Activated naive CD8-positive, alpha-beta T cell (primary cell): ENCODE results near the gene TKTL1.
A peak's percentile ranks its signal among the peaks of the same experiment; 100 is the strongest.

Experiments used
- H3K27ac Mint-ChIP-seq: one replicate; pipeline ENCODE4 v1.8.0; 2021; ENCODE audit warnings: mixed read lengths
- H3K27me3 Mint-ChIP-seq: one replicate; pipeline ENCODE4 v1.8.0; 2021; ENCODE audit warnings: mixed read lengths
- H3K36me3 Mint-ChIP-seq: one replicate; pipeline ENCODE4 v1.8.0; 2021; ENCODE audit warnings: mixed read lengths
- H3K4me1 Mint-ChIP-seq: one replicate; pipeline ENCODE4 v1.8.0; 2021; ENCODE audit warnings: low read depth, mixed read lengths
- H3K4me3 Mint-ChIP-seq: one replicate; pipeline ENCODE4 v1.8.0; 2021; ENCODE audit warnings: mild to moderate bottlenecking, mixed read lengths
- H3K9me3 Mint-ChIP-seq: one replicate; pipeline ENCODE4 v1.8.0; 2021; ENCODE audit warnings: low read depth, mixed read lengths

TKTL1 gene

DNA sequence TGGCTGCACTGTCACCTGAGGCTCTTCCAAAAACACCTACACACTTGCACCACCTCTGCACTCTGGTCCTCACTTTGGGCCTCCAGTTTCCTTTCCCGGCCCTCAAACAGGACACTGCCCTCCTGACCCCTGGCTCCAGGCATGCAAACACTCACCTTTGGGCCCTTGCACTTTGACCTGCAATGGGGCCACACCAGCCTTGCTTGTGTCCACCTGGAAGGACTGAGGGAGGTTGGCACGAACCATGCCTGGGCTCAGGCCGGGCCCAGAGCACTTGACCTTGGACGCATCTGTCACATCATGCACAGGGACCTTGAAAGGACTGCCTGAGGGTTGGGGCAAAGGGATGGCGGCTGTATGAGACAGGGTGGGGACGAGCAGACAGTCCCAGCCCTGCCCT lies 63.2 kb downstream of the TKTL1 start:
- Mint-ChIP-seq H3K36me3 (no peaks in the 10 kb centered on the region), H3K27ac (peak overlapping the region; percentile 50), H3K4me3 (no peak overlapping the region), H3K9me3 (no peaks in the 10 kb centered on the region), H3K27me3 (no peaks in the 10 kb centered on the region), H3K4me1 (peaks cover 15% of the 10 kb centered on the region)

DNA sequence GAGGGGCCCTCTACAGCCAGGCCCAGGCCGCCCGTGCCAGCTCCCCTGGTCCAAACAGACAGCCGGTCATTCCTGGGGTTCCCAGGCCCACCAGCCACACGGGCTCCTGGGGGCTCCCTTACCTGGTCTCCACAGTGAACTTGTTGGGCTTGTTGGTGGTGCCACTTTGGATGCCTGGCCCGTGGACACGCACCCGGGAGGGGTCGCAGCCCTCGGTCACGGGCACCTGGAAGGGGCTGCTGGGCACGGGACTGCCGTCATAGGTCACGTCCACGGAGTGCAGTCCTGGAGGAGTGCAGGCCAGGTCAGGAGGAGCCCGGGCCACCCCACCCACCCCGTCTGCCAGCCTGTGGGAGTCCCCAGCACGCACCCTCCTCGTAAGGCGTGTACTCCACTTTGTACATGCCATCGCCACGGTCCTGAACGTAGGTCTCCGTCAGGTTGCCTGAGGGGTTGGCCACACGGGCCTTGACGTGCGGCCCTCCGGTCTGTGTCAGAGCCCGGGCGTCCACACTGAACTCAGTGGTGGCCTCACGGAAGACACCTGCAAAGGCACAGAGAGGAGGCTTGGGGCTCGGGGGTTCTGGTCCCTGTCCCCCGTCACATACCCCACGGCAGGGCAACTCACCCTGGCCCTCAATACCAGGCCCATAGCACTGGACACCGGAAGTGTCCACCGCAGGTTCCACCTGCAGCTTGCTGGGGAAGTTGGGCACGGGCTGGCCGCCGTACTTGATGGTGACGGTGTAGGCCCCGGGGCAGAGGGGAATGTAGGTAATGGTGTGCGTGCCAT lies 64.0 kb downstream of the TKTL1 start:
- no peak overlapping the region for H3K27ac Mint-ChIP-seq
- peaks cover 12% of the 10 kb centered on the region for H3K4me1 Mint-ChIP-seq
- no peak overlapping the region for H3K4me3 Mint-ChIP-seq
- H3K27me3 Mint-ChIP-seq = no peaks in the 10 kb centered on the region
- H3K9me3 Mint-ChIP-seq = no peaks in the 10 kb centered on the region
- no peaks in the 10 kb centered on the region for H3K36me3 Mint-ChIP-seq

DNA sequence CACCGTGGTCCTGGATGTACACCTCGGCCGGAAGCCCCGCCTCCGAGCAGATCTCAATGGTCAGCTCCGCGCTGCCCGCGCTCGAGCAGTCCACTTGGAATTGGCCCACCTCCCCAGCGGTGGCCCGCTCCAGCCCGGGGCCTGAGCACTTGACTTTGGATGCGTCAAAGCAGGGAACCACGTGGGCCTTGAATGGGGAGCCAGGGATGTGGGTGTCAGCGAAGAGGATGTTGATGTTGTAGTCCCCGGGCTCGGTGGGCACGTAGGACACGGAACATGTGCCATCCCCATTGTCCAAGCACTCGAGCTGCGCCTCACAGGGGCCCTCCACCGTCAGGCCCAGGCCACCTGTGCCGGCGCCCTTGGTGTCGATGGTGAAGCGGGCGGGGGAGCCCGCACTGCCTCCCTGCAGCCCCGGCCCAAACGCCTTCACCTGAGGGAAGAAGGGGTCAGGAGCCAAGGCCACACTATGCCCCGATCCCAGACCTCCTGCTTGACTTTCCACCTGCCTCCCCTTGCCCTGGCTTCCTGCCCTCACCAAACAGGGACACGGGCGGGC lies 64.6 kb downstream of the TKTL1 start:
- Mint-ChIP-seq H3K4me1 (peaks cover 12% of the 10 kb centered on the region), H3K27ac (no peak overlapping the region), H3K36me3 (no peaks in the 10 kb centered on the region), H3K9me3 (no peaks in the 10 kb centered on the region), H3K4me3 (no peak overlapping the region), H3K27me3 (no peaks in the 10 kb centered on the region)

DNA sequence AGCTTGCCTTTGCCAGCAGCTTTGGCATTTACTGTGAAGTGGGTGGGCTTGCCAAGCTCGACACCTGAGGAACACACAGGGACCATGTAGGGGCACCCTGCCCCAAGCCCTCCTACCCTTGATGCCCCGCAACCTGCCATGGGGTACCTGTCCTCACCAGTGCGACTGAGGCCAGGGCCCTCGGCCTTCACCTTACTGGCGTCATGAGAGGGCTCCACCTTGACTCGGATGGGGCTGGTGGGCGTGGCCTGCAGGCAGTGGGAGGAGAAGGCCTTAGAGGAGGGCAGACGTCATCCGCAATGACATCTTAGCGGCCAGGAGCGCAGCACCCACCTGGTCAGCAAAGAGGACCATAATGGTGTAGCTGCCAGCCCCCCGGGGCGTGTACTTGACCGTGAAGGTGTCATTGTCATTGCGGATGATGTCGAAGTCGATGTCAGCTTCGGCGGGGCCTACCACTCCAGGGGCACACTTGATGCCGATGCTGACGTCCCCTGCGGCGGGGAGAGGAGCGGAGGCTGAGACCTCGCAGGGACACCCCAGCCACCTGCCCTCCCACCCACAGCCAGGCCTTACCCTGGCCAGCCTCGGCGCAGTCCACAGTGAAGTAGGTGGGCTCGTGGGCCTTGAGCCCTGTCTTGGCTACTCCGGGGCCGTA lies 66.6 kb downstream of the TKTL1 start:
- no peak overlapping the region for H3K27ac Mint-ChIP-seq
- no peaks in the 10 kb centered on the region for H3K9me3 Mint-ChIP-seq
- peaks cover 7% of the 10 kb centered on the region for H3K4me1 Mint-ChIP-seq
- no peak overlapping the region for H3K4me3 Mint-ChIP-seq
- H3K36me3 Mint-ChIP-seq = no peaks in the 10 kb centered on the region
- H3K27me3 Mint-ChIP-seq = no peaks in the 10 kb centered on the region

DNA sequence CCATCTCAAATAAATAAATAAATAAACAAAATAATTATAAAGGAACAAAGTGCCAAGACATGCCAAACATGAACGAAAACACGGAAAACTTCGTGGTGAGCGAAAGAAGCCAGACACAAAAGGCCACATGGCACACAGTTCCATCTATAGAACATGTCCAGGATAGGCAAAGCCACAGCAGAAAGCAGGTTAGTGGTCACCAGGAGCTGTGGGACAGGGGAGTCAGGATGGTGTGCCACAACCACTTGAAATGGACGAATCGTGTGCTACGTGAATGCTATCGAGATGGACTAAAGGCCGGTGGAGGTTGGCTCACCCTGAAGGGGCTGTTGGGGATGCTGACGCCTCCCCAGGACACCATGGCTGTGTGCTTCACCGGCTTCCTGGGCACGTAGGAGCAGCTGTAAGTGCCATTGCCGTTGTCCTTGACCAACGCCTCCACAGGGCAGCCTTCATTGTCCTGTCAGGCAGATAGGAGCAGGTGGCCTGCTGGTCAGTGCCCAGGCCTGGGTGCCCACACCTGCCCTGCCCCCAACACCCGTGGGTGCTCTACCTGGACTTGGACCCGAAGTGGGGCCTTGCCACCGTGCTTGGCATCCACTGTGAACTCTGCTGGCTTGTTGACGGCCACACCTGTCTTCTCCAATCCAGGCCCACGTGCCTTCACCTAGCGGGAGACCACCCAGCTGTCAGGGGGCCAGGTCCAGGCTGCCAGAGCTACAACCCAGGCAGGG lies 68.3 kb downstream of the TKTL1 start:
- Mint-ChIP-seq H3K36me3 (no peaks in the 10 kb centered on the region), H3K9me3 (no peaks in the 10 kb centered on the region), H3K4me1 (peaks cover 10% of the 10 kb centered on the region), H3K27me3 (no peaks in the 10 kb centered on the region), H3K4me3 (no peak overlapping the region), H3K27ac (no peak overlapping the region)

DNA sequence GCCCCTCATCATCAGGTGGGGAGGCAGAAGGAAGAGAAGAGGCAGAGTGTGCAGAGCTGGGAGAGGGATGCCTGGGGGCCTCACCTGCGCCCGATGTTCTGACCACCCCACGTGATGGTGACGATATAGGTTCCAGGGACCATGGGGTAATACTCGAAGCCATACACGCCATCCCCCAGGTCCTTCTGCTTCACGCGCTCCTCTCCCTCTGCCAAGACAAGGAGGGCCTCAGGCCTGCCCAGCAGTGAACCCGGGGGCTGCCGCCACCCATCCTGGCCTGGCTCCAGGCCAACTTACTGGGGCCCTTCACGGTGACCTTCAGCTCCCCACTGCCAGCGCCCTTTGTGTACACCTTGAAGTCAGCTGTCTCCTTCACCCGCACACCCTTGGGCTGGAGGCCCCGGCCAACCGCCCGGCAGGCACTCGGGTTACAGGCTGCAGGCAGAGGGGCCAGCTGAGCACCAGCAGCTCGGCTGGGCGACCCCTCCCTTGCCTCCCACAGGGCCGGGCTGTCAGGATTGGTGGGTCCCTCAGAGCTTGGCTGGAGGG lies 69.5 kb downstream of the TKTL1 start:
- Mint-ChIP-seq H3K4me1 (peaks cover 10% of the 10 kb centered on the region), H3K36me3 (no peaks in the 10 kb centered on the region), H3K27ac (no peak overlapping the region), H3K9me3 (no peaks in the 10 kb centered on the region), H3K4me3 (no peak overlapping the region), H3K27me3 (no peaks in the 10 kb centered on the region)

DNA sequence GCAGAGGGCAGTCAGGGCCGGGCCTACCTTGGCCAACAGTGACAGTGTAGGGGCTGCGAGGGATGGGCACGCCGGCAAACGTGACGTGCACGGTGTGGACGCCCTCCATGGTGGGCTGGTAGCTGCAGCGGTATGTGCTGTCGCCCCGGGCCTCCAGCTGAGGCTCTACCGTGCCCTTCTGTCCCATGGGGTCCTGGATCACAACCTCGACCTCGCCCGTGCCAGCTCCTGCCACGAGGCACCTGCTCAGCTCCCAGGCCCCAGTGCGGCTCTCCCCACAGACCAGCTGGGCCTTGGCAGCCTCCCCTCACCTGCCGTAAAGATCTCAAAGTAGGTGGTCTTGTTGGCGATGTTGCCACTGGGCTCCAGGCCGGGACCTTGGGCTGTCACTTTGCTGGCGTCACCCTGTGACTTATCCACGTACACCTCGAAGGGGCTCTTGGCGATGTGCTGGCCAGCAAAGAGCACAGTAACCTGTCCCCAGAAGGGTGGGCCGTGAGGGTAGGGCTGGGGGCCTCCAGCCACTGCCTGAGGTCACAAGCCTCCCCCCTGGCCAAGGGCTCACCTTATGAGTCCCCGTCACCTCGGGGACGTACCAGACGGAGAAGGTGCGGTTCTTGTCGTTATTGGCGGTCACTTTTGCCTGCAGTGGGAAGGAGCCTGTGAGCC lies 70.5 kb downstream of the TKTL1 start:
- H3K4me1 Mint-ChIP-seq = peaks cover 10% of the 10 kb centered on the region
- H3K4me3 Mint-ChIP-seq = no peak overlapping the region
- H3K9me3 Mint-ChIP-seq = no peaks in the 10 kb centered on the region
- H3K27me3 Mint-ChIP-seq = no peaks in the 10 kb centered on the region
- no peaks in the 10 kb centered on the region for H3K36me3 Mint-ChIP-seq
- H3K27ac Mint-ChIP-seq = no peak overlapping the region

DNA sequence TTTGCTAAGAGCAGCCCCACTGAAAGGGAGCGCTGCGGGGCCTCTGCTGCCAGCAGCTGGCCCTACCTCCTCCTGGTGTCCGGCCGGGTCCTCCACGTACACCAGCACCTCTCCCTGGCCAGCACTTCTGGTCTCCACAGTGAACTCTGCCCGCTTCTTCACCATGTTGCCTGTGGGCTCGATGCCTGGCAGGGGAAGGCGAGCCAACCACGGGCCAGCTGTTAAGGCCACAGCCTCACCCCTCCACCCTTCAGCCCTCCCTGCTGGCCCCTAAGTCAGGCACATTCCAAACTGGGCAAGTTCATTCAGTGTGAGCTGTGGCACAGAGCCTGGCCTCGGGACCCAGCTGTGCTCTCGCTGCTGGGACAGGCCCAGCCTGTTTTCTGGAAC lies 71.1 kb downstream of the TKTL1 start:
- Mint-ChIP-seq H3K9me3 (no peaks in the 10 kb centered on the region), H3K4me1 (peaks cover 10% of the 10 kb centered on the region), H3K36me3 (no peaks in the 10 kb centered on the region), H3K4me3 (no peak overlapping the region), H3K27ac (no peak overlapping the region), H3K27me3 (no peaks in the 10 kb centered on the region)

DNA sequence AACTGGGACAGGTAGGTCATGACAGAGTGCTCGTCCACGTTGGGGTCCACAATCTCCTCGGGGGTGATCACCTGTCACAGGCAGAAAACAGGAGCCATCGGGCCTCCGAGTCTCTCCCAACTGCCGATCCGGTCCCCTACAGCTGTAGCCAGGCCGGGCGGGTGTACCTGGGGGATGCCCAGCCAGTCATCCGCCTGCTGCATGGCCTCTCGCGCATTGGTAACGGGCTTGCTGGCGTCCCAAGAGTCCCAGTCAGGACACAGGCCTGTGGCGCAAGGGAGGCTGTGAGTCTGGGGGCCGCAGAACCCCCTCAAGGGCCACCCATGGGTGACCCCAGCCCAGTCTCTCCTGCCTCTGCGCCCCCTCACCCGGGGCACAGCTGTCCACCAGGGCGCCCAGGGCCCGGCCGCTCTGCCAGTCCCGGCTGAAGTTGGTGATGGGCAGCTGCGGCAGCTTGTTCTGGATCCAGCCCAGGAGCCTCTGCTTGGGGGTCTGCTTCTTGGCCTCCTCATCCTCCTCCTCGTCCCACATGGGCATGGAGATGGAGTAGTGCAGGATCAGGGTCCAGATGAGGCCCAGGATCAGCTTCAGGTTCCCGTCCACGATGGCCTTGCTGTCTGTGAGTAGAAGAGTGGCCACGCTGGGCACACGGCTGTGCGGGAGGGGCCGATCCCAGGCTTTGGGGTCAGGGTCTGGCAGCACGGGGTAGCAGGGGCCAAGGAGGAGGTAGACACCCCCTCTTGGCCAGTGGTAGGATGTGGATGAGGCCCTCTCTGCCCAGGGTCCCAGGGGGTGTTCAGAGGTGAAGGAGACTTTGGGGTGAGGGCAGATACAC lies 72.1 kb downstream of the TKTL1 start:
- Mint-ChIP-seq H3K9me3 (no peaks in the 10 kb centered on the region), H3K27ac (peak overlapping the region; percentile 86), H3K27me3 (no peaks in the 10 kb centered on the region), H3K4me1 (peaks cover 14% of the 10 kb centered on the region), H3K36me3 (no peaks in the 10 kb centered on the region), H3K4me3 (peak overlapping the region; percentile 76)

DNA sequence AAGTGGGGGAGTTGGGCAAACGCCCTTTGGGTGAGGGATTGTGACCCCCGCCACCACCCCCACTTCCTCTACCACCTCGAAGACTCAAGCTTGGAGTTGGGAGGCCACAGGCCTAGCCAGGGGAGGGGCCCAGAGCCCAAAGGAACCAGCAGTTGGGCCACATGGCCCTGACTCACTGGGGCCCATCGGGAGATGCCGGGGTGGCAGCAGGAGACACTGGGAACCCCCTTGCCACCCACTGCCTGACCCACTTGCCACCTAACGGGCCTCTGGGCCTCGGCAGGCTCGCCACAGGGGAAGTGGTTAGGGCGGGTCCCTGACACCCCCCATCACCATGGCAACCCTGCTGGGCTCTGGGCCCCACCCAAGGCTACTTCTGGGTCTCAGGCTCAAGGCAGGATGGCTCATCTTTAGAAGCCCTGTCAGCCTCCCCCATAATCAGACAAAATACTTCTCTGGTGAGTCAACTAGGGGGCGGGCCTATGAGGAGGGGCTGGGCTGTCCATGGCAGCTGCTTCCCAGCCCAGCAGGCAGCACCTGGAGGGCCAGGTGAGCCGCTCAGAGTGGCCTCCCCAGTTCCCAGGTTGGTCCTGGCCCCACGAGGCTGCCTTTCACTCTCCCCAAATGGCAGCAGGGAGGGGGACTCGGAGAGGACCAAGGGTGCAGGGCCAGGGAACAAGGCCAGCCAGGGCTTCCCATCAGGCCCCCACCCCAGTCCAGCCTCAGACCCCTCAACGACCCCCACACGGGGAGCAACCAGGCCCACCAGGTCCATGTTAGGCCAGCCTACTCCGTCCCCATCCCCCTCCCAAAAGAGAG lies 73.2 kb downstream of the TKTL1 start:
- H3K27me3 Mint-ChIP-seq = no peaks in the 10 kb centered on the region
- no peaks in the 10 kb centered on the region for H3K9me3 Mint-ChIP-seq
- H3K4me1 Mint-ChIP-seq = peaks cover 18% of the 10 kb centered on the region
- peak overlapping the region; percentile 86 for H3K27ac Mint-ChIP-seq
- peak overlapping the region; percentile 76 for H3K4me3 Mint-ChIP-seq
- no peaks in the 10 kb centered on the region for H3K36me3 Mint-ChIP-seq

DNA sequence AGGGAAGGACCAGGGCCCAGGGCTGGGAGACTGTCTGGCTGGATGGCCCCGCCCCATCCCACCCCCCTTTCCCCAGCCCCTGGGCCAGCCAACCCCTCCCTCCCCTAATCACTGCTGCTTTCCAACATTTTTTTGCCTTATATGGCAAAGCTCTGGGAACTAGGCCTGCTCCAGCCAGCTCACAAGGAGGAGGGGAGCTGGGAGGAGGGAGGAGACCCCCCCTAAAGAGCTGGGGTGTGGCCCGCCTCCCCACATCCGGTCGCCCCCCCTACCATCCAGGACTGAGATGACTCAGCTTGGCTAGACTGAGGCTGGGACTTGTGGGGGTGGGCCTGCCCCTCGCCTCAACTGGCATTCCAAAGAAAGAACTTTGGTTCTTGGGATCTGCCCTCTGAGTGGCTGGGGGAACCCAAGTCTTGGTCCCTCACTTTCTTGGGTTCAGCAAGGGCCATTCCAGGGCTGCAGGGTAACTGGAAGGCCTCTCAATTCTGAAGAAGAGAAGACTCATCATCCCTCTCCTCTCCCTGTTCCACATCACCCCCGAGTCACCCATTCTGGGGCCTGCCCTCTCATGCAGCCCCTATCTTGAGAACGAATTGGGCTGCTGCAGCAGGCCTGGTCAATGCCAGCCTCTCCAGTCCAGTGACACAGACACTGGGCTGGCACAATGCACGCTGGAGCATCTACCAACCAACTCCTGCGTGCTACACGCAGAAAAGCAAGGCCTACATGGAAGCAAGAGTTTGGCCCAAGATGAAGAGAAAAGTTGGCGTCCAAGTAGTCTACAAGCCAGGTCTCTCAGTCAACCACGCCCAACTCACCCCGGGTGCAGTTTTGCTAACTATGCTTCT lies 74.1 kb downstream of the TKTL1 start:
- H3K27ac Mint-ChIP-seq = peak overlapping the region; percentile 95
- H3K9me3 Mint-ChIP-seq = no peaks in the 10 kb centered on the region
- no peaks in the 10 kb centered on the region for H3K36me3 Mint-ChIP-seq
- no peaks in the 10 kb centered on the region for H3K27me3 Mint-ChIP-seq
- H3K4me3 Mint-ChIP-seq = peak overlapping the region; percentile 96
- peaks cover 18% of the 10 kb centered on the region for H3K4me1 Mint-ChIP-seq

DNA sequence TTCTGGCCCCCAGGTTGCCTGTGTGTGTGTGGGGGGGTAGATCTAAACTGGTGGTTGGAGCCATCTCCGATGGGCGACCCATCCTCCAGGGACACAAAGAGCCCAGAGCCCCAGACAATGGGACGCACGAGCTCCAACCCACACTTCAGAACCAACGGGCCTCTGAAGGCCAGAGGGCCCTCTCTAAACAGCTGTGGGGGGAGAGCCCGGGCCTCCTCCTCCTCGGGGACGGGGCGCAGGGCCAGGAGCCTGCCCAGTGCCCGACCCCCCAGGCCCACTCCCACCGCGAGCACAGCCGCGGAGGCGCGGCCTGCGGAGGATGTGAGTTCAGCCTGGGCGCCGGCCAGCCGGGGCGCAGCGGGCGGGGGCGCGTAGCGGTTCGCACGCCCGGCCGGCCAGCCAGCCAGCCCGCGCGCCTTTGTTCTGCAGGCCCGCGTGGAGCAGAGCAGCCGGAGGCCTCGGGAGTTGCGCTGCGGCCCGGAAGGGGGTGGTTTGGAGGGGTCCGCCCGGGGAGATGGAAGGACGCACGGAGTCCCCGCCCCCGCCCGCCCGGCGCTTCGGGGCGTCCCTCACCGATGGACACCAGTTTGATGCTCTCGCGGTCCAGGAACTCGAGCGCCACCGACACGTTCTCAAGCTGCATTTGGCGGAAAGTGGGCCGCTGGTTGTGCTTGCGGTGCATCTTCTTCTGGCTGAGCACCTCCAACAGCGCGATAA lies 74.9 kb downstream of the TKTL1 start:
- Mint-ChIP-seq H3K27me3 (no peaks in the 10 kb centered on the region), H3K36me3 (no peaks in the 10 kb centered on the region), H3K27ac (peak overlapping the region; percentile 95), H3K4me3 (peak overlapping the region; percentile 96), H3K9me3 (no peaks in the 10 kb centered on the region), H3K4me1 (peaks cover 18% of the 10 kb centered on the region)
